Erythroblast (primary cell): Measurements from ENCODE around the gene WSCD2.

Experiments used
- GATA1 ChIP-seq: IDR thresholded peaks from 2 replicates; pipeline ENCODE4 v1.6.1; 2011; ENCODE audit warnings: low read depth, mild to moderate bottlenecking, control low read depth, low read length, moderate library complexity
- POLR2A ChIP-seq: IDR thresholded peaks from 2 replicates; pipeline ENCODE4 v1.6.1; 2011; ENCODE audit warnings: mild to moderate bottlenecking, low read length

GRCh38 chr12:108298761-108299275, 169.7 kb downstream of the WSCD2 start:
- TF ChIP-seq POLR2A = no peak
- no peak for TF ChIP-seq GATA1
